ENCODE results near the gene PDZK1.
A peak's percentile ranks its signal among the peaks of the same experiment; 100 is the strongest.
"Not testable (repeated sequence)": the region's sequence is repeated elsewhere in the genome, so short reads cannot be mapped to it uniquely, and the experiment has no call there.

Gene PDZK1

GRCh38 chr1:145707183-145707867, at the start of gene PDZK1:
Gene PDZK1, minus strand, starts transcription at chr1:145707368. Its CDS starts 19,347 bp downstream, at chr1:145688021.
- DNase-seq: no peak

- no peak for DNase-seq
These were observed 44.4 kb upstream of the PDZK1 start for GRCh38 chr1:145751491-145752037.

- no peak for DNase-seq
These were observed 43.3 kb upstream of the PDZK1 start for GRCh38 chr1:145750426-145750825.

DNA sequence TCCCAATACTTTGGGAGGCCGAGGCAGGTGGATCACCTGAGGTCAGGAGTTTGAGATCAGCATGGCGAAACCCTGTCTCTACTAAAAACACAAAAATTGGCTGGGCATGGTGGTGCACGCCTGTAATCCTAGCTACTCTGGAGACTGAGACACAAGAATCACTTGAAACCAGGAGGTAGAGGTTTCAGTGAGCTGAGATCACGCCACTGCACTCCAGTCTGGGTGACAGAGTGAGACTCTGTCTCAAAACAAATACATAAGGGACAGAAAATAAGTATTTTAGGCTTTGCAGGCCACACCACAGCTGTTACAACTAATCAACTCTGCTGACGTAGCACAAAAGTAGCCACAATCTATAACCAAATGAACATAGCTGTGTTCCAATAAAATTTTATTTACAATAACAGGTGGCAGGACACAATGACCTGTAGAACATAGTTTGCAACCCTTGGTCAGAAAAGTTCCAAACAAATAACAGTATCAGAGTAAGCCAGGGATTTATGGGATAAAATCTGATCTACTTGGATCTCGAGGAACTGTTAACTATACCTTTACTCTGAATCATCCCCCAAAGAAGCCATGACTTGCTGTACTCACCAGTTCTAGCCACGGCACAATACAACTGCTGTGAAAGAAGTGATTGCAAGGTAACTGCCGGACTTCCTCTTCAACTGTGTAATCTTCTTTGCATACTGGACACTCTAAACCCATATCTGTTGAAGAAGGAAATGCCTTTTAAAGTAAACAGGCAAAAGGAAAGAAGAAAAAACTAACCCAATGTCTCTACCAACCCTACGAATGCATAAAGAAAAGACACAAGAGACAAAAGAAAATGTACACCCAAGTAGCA, 40.5 kb upstream of the PDZK1 start:
- DNase-seq: no peak

DNA sequence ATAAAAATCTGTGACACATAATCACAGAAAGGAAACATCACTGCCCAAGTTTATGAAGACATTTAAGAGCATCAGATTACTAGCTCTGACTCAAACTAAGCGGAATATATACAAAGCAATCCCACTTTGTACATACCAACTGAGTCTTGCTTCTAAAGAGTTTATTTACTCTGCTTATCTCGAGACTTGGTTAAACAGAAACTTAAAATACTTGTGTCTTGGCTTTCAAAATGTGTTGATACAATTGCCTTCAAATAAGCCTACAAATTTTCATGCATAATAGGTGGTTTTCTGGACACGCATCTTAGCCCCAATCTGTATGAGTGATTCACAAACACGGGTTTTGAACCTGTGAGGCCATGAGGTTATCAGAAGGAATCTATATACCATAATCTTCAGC, 33.1 kb upstream of the PDZK1 start:
- no peak for DNase-seq

DNA sequence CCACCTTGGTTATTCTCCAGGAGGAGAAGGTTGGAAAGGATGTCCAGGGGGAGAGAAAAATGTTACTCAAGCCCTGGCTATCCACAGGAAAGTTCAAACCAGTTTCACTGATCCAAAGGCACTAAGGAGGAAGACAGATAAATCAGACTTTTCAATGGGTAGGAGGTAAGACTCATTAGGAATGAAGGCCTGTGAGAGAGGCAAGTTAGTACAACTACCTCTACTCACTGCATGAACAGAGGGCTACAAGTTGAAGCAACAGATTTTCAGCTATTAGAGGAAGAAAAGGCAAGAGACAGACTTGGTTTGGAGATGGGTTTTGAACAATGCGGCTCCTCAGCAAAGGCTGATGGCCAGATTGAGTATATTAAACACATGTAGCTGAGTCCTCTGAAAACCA, 29.0 kb upstream of the PDZK1 start:
- DNase-seq: no peak

GRCh38 chr1:145730900-145731299, 23.7 kb upstream of the PDZK1 start:
- DNase-seq: no peak

- no peak for DNase-seq
These were observed 23.3 kb upstream of the PDZK1 start for GRCh38 chr1:145730467-145730866.

DNA sequence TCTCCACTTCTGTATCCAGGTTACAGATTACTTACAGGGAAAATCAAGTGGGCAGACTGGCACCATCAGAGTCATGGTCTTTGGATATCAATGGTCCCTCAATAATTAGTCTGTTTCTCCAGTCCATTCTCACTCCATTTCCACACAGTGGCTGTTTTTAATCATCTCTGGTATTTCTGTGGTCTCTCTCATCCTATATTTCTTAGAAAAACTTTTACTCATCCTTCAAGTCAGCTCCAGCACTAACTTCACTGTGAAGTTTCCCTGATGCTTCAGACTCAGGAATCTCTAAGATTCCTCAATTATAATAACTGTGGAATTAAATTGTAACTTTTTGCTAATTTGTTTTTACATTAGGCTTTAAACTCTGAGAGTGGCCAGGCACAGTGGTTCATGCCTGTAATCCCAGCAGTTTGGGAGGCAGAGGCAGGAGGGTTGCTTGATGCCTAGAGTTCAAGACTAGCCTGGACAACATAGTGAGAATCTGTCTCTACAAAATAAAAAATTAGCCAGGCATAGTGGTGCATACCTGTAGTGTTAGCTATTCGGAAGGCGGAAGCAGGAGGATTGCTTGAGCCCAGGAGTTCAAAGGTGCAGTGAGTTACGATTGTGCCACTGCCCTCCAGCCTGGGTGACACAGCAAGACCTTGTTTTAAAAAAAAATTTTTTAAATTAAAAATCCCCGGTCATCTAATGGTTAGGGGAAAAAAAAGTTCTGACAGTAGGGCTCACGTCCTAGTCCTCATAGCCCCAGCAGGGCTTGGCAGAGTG, 22.7 kb upstream of the PDZK1 start:
- no peak for DNase-seq

DNA sequence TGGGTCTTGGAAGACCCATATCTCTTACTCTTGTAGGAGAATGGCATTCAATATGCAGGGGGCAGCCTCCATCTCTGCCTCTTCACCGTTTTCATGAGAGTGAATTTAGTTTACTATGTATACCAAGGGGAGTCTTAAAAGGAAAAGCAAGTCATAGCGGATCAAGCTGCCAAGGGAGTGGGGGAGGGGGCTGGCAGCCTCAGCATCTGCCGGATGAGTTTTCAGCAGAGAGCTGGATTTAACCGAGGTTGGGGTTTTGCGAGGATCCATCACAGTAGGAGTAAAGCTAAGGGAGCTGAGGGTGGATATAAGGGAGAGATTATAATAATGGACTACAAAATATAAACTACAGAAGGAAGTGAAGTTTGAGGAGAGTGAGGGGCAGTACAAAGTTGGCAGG, 22.0 kb upstream of the PDZK1 start:
- no peak for DNase-seq

GRCh38 chr1:145726193-145726592, 19.0 kb upstream of the PDZK1 start:
- not testable (repeated sequence) for DNase-seq

DNA sequence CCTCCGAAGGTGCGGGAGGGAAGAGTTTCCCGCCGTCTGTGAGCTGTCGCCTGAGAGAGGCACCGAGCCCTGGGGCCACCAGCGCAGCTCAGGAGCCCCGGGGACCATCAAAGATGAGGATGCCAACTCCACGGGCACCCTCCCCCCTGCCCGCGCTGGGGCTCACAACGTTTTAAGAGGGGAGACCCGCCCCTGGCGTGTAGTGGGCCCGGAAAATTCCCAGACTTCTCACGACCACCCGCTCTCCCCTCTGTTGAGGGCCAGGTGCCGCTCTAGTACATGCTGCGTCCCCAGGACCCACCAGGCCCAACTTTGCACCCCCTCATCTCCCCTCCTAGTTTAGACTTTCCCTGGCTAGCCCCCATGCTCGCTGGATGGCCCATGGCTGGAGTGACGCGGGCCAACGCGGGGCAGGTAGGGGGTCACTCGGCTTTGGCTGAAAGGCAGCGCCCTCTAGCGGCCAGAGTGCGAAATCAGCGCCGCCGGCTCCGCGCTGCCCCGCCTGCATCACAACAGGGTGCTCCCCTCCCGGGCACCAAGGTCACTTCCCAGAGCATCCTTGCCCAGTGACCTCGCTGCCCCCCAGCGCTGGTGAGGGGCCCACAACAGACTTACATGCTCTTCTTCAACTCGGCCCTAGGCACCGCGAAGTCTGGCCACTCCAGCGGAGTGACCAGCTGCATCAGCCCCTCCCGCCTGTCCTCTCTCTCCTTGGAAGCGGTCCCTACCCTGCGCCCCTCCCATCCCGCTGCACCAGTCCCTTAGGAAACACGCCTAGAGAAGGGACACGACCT, 13.9 kb upstream of the PDZK1 start:
- DNase-seq: peak; percentile 90

DNA sequence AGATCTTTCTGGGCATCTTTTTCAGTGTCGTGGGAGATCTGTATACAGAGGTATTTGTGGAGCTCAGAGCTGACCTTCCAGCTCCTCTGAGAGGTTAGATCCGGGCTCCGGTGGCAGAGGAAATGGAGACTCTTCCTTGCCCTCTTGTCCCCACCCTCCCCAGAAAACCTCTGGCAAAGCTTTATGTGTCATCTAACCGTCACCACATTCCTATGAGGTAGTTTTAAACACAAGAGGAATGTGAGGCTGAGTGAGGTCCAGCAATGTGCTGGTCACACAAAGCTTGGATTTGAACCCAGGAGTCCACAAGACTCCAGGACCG, 13.3 kb upstream of the PDZK1 start:
- no peak for DNase-seq

- no peak for DNase-seq
These were observed 12.3 kb upstream of the PDZK1 start, which contains the start of gene CD160 for GRCh38 chr1:145719230-145720079. Gene CD160, plus strand, starts transcription at chr1:145719499. Its CDS starts 8,829 bp downstream, at chr1:145728328.

- DNase-seq: not testable (repeated sequence)
These were observed 11.3 kb upstream of the PDZK1 start for GRCh38 chr1:145718465-145718864.

GRCh38 chr1:145717833-145718232, 10.7 kb upstream of the PDZK1 start:
- DNase-seq: no peak

GRCh38 chr1:145716641-145717345, 9.6 kb upstream of the PDZK1 start:
- DNase-seq: no peak

- DNase-seq: no peak
These were observed 7.5 kb upstream of the PDZK1 start for GRCh38 chr1:145714524-145715111.

GRCh38 chr1:145711213-145711651, 4.1 kb upstream of the PDZK1 start:
- DNase-seq: no peak

All from activated effector memory CD4-positive, alpha-beta T cell treated with anti-CD3 and anti-CD28 coated beads, Interleukin-2, amount 50 U/mL, for 16 hours (primary cell).